Measurements from ENCODE around the gene ATP2C1. TPM values are rescaled to one million over a fixed set of nuclear protein-coding genes. Genes with fewer than 3 reads are reported as not detected.

Gene ATP2C1
- total RNA-seq, 4 donors from 2014 or later = 32.1 to 52.3 (median 35.0) TPM

DNA sequence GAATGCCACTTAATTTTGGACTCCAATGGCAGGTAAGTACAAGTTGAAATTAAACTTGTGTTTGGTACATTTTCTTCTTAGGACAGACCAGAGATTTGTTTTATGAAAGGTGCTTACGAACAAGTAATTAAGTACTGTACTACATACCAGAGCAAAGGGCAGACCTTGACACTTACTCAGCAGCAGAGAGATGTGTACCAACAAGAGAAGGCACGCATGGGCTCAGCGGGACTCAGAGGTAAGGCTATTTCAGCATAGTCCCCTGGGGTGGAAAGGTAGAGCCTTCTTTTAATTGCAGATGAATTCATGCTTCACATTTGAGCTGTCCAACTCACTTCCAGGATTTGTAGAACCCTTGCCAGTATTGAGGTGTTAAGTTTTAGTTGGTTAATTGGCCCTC is 81.4 kb downstream of the ATP2C1 start:
- 97% methylated on average over 3 of the region's 3 CpGs for WGBS
- intact Hi-C loops (cut with DNase I) = no loop called here
- TF ChIP-seq POLR2A (IDR thresholded peaks at IDR 0.05; ENCODE audit: low read depth) = no peak
- TF ChIP-seq, protein P1, sequence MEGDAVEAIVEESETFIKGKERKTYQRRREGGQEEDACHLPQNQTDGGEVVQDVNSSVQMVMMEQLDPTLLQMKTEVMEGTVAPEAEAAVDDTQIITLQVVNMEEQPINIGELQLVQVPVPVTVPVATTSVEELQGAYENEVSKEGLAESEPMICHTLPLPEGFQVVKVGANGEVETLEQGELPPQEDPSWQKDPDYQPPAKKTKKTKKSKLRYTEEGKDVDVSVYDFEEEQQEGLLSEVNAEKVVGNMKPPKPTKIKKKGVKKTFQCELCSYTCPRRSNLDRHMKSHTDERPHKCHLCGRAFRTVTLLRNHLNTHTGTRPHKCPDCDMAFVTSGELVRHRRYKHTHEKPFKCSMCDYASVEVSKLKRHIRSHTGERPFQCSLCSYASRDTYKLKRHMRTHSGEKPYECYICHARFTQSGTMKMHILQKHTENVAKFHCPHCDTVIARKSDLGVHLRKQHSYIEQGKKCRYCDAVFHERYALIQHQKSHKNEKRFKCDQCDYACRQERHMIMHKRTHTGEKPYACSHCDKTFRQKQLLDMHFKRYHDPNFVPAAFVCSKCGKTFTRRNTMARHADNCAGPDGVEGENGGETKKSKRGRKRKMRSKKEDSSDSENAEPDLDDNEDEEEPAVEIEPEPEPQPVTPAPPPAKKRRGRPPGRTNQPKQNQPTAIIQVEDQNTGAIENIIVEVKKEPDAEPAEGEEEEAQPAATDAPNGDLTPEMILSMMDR (IDR thresholded peaks at IDR 0.05) = no peak
- DNase-seq (ENCODE audit: extremely low spot score) = no peak
- H3K27me3 ChIP-seq = no peaks in the 10 kb centered on the region
- H3K36me3 ChIP-seq = peaks cover 14 to 54% (median 28%) of the 10 kb centered on the region in 4 donors
- H3K4me3 ChIP-seq = no peak overlapping the region
- no peaks in the 10 kb centered on the region for H3K4me1 ChIP-seq
- H3K27ac ChIP-seq (replicated peaks in 1 of 4) = no peak overlapping the region
- no peaks in the 10 kb centered on the region for H3K9me3 ChIP-seq

DNA sequence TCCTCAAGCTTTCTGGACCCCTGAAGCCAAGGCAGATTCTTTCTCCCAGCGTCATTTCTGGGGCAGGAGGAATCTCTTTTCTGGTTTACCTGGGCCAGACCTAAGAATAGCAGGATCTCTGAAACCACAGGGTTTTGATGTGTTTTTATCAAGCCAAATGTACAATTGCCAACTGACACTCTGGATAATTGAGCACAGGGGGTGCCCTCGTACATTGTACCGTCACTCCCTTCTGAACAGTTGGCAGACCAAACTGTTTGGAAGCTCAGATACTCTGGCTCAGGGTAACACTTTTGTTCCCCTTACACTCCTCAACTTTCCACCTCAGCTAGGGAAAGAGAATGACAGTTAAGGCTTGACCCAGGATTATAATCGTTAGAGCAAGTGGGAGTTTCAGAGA is 82.8 kb downstream of the ATP2C1 start:
- WGBS = 92% methylated on average over 4 of the region's 4 CpGs
- Histone ChIP-seq H3K27me3 (no peaks in the 10 kb centered on the region), H3K27ac (replicated peaks in 1 of 4) (no peak overlapping the region), H3K4me3 (no peak overlapping the region), H3K36me3 (peaks cover 10 to 54% (median 22%) of the 10 kb centered on the region in 4 donors), H3K4me1 (no peaks in the 10 kb centered on the region), H3K9me3 (no peaks in the 10 kb centered on the region)
- no peak for DNase-seq (ENCODE audit: extremely low spot score)
- TF ChIP-seq POLR2AphosphoS5 (IDR thresholded peaks at IDR 0.05) (no peak), EP300 (IDR thresholded peaks at IDR 0.05) (no peak), POLR2A (IDR thresholded peaks at IDR 0.05; ENCODE audit: low read depth) (no peak)
- TF ChIP-seq, protein P1 (IDR thresholded peaks at IDR 0.05) = no peak
- intact Hi-C loops (cut with DNase I) = no loop called here

GRCh38 chr3:130979117-130979516 is 85.2 kb downstream of the ATP2C1 start:
- TF ChIP-seq POLR2A (IDR thresholded peaks at IDR 0.05; ENCODE audit: low read depth) = no peak
- TF ChIP-seq, protein P1 (IDR thresholded peaks at IDR 0.05) = no peak
- TF ChIP-seq POLR2AphosphoS5 (IDR thresholded peaks at IDR 0.05) = no peak
- TF ChIP-seq EP300 (IDR thresholded peaks at IDR 0.05) = no peak
- no peak overlapping the region for H3K27ac ChIP-seq (replicated peaks in 1 of 4)
- no peaks in the 10 kb centered on the region for H3K9me3 ChIP-seq
- 95% methylated on average over 2 of the region's 2 CpGs for WGBS
- peaks cover 6 to 59% (median 16%) of the 10 kb centered on the region in 4 donors for H3K36me3 ChIP-seq
- no peaks in the 10 kb centered on the region for H3K27me3 ChIP-seq
- intact Hi-C loops (cut with DNase I) = no loop called here
- no peak for DNase-seq (ENCODE audit: extremely low spot score)
- H3K4me3 ChIP-seq = no peak overlapping the region
- no peaks in the 10 kb centered on the region for H3K4me1 ChIP-seq

DNA sequence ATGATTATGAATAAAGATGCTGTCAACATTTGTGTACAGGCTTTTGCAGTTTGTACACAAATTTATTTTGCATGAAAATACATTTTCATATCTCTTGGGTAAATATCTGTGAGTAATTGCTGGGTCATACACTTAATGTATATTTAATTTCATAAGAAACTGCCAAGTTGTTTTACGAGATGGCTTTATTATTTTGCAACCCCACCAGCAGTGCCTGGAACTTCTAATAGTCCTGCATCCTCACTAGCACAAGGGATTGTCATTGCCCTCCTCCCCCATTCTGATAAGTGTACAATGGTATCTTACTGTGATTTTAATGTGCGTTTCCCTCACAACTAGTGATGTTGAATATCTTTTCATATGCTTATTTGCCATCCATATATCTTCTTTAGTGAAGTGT is 87.6 kb downstream of the ATP2C1 start:
- intact Hi-C loops (cut with DNase I) = no loop called here
- H3K9me3 ChIP-seq = no peaks in the 10 kb centered on the region
- TF ChIP-seq POLR2AphosphoS5 (IDR thresholded peaks at IDR 0.05) (no peak), EP300 (IDR thresholded peaks at IDR 0.05) (no peak), POLR2A (IDR thresholded peaks at IDR 0.05; ENCODE audit: low read depth) (no peak)
- TF ChIP-seq, protein P1 (IDR thresholded peaks at IDR 0.05) = no peak
- H3K27ac ChIP-seq (replicated peaks in 1 of 4) = no peak overlapping the region
- DNase-seq (ENCODE audit: extremely low spot score) = no peak
- WGBS = 93% methylated on average over 2 of the region's 2 CpGs
- H3K4me3 ChIP-seq = no peak overlapping the region
- no peaks in the 10 kb centered on the region for H3K4me1 ChIP-seq
- H3K27me3 ChIP-seq = no peaks in the 10 kb centered on the region
- H3K36me3 ChIP-seq = peaks cover 0 to 36% (median 9%) of the 10 kb centered on the region in 4 donors

GRCh38 chr3:130990282-130990681 is 96.4 kb downstream of the ATP2C1 start:
- H3K36me3 ChIP-seq = peaks cover 0 to 33% (median 23%) of the 10 kb centered on the region in 4 donors
- no peak overlapping the region for H3K4me3 ChIP-seq
- H3K9me3 ChIP-seq = no peaks in the 10 kb centered on the region
- no peaks in the 10 kb centered on the region for H3K4me1 ChIP-seq
- no peaks in the 10 kb centered on the region for H3K27me3 ChIP-seq
- WGBS = 65% methylated on average over 5 of the region's 5 CpGs
- TF ChIP-seq POLR2AphosphoS5 (IDR thresholded peaks at IDR 0.05) = no peak
- TF ChIP-seq, protein P1 (IDR thresholded peaks at IDR 0.05) = no peak
- no peak for TF ChIP-seq POLR2A (IDR thresholded peaks at IDR 0.05; ENCODE audit: low read depth)
- no peak for TF ChIP-seq EP300 (IDR thresholded peaks at IDR 0.05)
- no peak overlapping the region for H3K27ac ChIP-seq (replicated peaks in 1 of 4)
- intact Hi-C loops (cut with DNase I) = no loop called here
- DNase-seq (ENCODE audit: extremely low spot score) = no peak
